Spleen (tissue), 11 donors: ENCODE data around the gene CEBPZ. TPM values are rescaled to one million over a fixed set of nuclear protein-coding genes. Genes with fewer than 3 reads are reported as not detected.
"Not testable (repeated sequence)": the region's sequence is repeated elsewhere in the genome, so short reads cannot be mapped to it uniquely, and the experiment has no call there.

Experiments
- DNase-seq: peaks from one replicate; pipeline ENCODE4 v3.0.0-alpha.2; 2020
- H3K27ac ChIP-seq, 8 donors: fragments of 200-600 bp; sonication (generic) in 7 of 8; 1 replicate in 4 of 8; 2 replicates in 4 of 8; pipeline versions ENCODE4 v1.5.0 to v1.8.0; 2016 to 2021; ENCODE audit warnings: inconsistent platforms in 4 of 8, mild to moderate bottlenecking in 4 of 8, moderate library complexity in 1 of 8
- H3K27me3 ChIP-seq, 7 donors: fragments of 200-600 bp; sonication (generic) in 6 of 7; replicated peaks in 1 of 7; 1 replicate in 4 of 7; 2 replicates in 3 of 7; pipeline versions ENCODE4 v1.5.0 to v1.8.0; 2016 to 2021; ENCODE audit warnings: inconsistent platforms in 3 of 7, mild to moderate bottlenecking in 1 of 7
- H3K36me3 ChIP-seq, 6 donors: fragments of 200-600 bp; sonication (generic) in 5 of 6; 1 replicate in 4 of 6; 2 replicates in 2 of 6; pipeline versions ENCODE4 v1.5.0 to v1.8.0; 2016 to 2021; ENCODE audit warnings: inconsistent platforms in 2 of 6
- H3K4me1 ChIP-seq, 6 donors: fragments of 200-600 bp; sonication (generic) in 5 of 6; 1 replicate in 3 of 6; 2 replicates in 3 of 6; pipeline versions ENCODE4 v1.5.0 to v1.8.0; 2016 to 2021; ENCODE audit warnings: inconsistent platforms in 3 of 6
- H3K4me3 ChIP-seq, 8 donors: fragments of 200-600 bp; sonication (generic) in 7 of 8; 1 replicate in 4 of 8; 2 replicates in 4 of 8; pipeline versions ENCODE4 v1.5.0 to v1.8.0; 2016 to 2021; ENCODE audit warnings: inconsistent platforms in 4 of 8, mild to moderate bottlenecking in 4 of 8, moderate library complexity in 2 of 8
- H3K9me3 ChIP-seq, 8 donors: fragments of 200-600 bp; sonication (generic) in 7 of 8; 1 replicate in 4 of 8; 2 replicates in 4 of 8; pipeline versions ENCODE4 v1.5.0 to v1.8.0; 2016 to 2021; ENCODE audit warnings: inconsistent platforms in 4 of 8
- CTCF ChIP-seq, 11 experiments: fragments of 200-600 bp in 7 of 11; fragments of 450-650 bp in 4 of 11; sonication (generic) in 4 of 11; IDR thresholded peaks in 8 of 11; conservative IDR thresholded peaks in 3 of 11; 1 replicate in 7 of 11; 2 replicates in 4 of 11; pipeline versions ENCODE4 v1.4.0 to v1.8.0; 2016 to 2021; ENCODE audit warnings: antibody characterized with exemption in 11 of 11, inconsistent platforms in 4 of 11, mild to moderate bottlenecking in 1 of 11
- POLR2A ChIP-seq, 3 donors: fragments of 450-650 bp; IDR thresholded peaks; one replicate each; pipeline ENCODE4 v1.5.1; 2017; ENCODE audit warnings: antibody characterized with exemption in 3 of 3, mild to moderate bottlenecking in 1 of 3
- POLR2AphosphoS5 ChIP-seq, 3 donors: sonication (generic); formaldehyde crosslinking; IDR thresholded peaks; one replicate each; pipeline ENCODE4 v1.5.1; 2017; ENCODE audit warnings: antibody characterized with exemption in 3 of 3
- WGBS, 5 donors: extraction: QIAGEN DNeasy Blood & Tissue Kit in 3 of 5; methylation state at CpG; one replicate each; pipeline versions ENCODE4 v1.1.5 to v1.1.7; 2013 to 2018; 5-methylcytosine and 5-hydroxymethylcytosine counted together
- intact Hi-C: fragments of 100-400 bp; cut with DNase I; formaldehyde crosslinking; loops from one replicate; pipeline ENCODE4 v1.15.0; 2023; ENCODE audit warnings: low total_unique reads
- polyA plus RNA-seq, 3 donors: library from polyadenylated mRNA; stranded (reverse); fragments of 200-250 nt; gene quantifications; one replicate each; pipeline ENCODE4 v1.2.1, GENCODE V29; 2013
- total RNA-seq, 7 donors: library from RNA; depleted of rRNA in 3 of 7; stranded (reverse); fragments of >200 nt in 3 of 7; fragmentation: NEBNext Ultra II Directional in 4 of 7; extraction: Animal tissue kit (Norgen Biotek cat#: 25700) in 4 of 7; gene quantifications; one replicate each; pipeline versions ENCODE4 v1.1.0 to v1.2.1, GENCODE V29; 2016 to 2021
- donor health status: healthy with polysubstance abuse.
- donor health status: DM: no; HTN: no; CAD: no; lungs with moderate emphysema.
- donor health status: DM: no; HTN: no; CAD: no.
- donor health status: Bipolar disorder and iron deficiency.
- donor health status: healthy.
- donor health status: DM: no; HTN: no; CAD: no.
- donor health status: DM: yes; HTN: yes; CAD: no.

Gene CEBPZ
- total and polyA plus RNA-seq, 10 donors: 34.8 to 54.8 (median 48.9) TPM

- WGBS, 5 donors: 94 to 97% (median 95%) methylated on average over 3 of the region's 3 CpGs
- Histone ChIP-seq H3K36me3 (peaks cover 0 to 32% (median 22%) of the 10 kb centered on the region in 6 donors), H3K9me3 (no peaks in the 10 kb centered on the region), H3K4me1 (peaks cover 27 to 85% (median 58%) of the 10 kb centered on the region in 6 donors), H3K27me3 (no peaks in the 10 kb centered on the region), H3K4me3 (no peak overlapping the region), H3K27ac (no peak overlapping the region)
- TF ChIP-seq POLR2A (IDR thresholded peaks at IDR 0.05) (no peak), POLR2AphosphoS5 (IDR thresholded peaks at IDR 0.05) (no peak), CTCF (IDR thresholded peaks at IDR 0.05 in 8 of 11, conservative IDR thresholded peaks at IDR 0.05 in 3 of 11) (no peak)
- intact Hi-C loops: no loop called here
- no peak for DNase-seq
Measured at GRCh38 chr2:37228788-37229187, 2.6 kb downstream of the CEBPZ start.

- 94 to 98% (median 95%) methylated on average over 4 of the region's 4 CpGs for WGBS, 5 donors
- H3K27me3 ChIP-seq: no peaks in the 10 kb centered on the region
- TF ChIP-seq CTCF (IDR thresholded peaks at IDR 0.05 in 8 of 11, conservative IDR thresholded peaks at IDR 0.05 in 3 of 11) (no peak), POLR2AphosphoS5 (IDR thresholded peaks at IDR 0.05) (no peak), POLR2A (IDR thresholded peaks at IDR 0.05) (no peak)
- H3K4me3 ChIP-seq: no peak overlapping the region
- peaks cover 19 to 79% (median 43%) of the 10 kb centered on the region in 6 donors for H3K4me1 ChIP-seq
- no peak for DNase-seq
- H3K9me3 ChIP-seq: no peaks in the 10 kb centered on the region
- intact Hi-C loops: no loop called here
- H3K36me3 ChIP-seq: peaks cover 0 to 51% (median 35%) of the 10 kb centered on the region in 6 donors
- no peak overlapping the region for H3K27ac ChIP-seq
Measured at GRCh38 chr2:37226863-37227262, 4.5 kb downstream of the CEBPZ start.

GRCh38 chr2:37225129-37225528 is 6.3 kb downstream of the CEBPZ start:
- H3K27ac ChIP-seq, H3K4me3 ChIP-seq, DNase-seq, intact Hi-C loops, H3K27me3 ChIP-seq, H3K9me3 ChIP-seq: not testable (repeated sequence)
- Histone ChIP-seq H3K4me1 (peaks cover 14 to 68% (median 35%) of the 10 kb centered on the region in 6 donors), H3K36me3 (peaks cover 0 to 68% (median 50%) of the 10 kb centered on the region in 6 donors)
- WGBS, 5 donors: 100% methylated on average over 1 of the region's 2 CpGs; no CpG with 5 or more reads in 4 of the 5 donors

GRCh38 chr2:37224063-37224462 is 7.3 kb downstream of the CEBPZ start:
- peaks cover 6 to 57% (median 24%) of the 10 kb centered on the region in 6 donors for H3K4me1 ChIP-seq
- no peak overlapping the region for H3K27ac ChIP-seq
- TF ChIP-seq POLR2A (IDR thresholded peaks at IDR 0.05) (no peak), CTCF (IDR thresholded peaks at IDR 0.05 in 8 of 11, conservative IDR thresholded peaks at IDR 0.05 in 3 of 11) (no peak), POLR2AphosphoS5 (IDR thresholded peaks at IDR 0.05) (no peak)
- H3K36me3 ChIP-seq: peaks cover 0 to 79% (median 60%) of the 10 kb centered on the region in 6 donors
- no peak for DNase-seq
- intact Hi-C loops: no loop called here
- H3K4me3 ChIP-seq: no peak overlapping the region
- no peaks in the 10 kb centered on the region for H3K9me3 ChIP-seq
- WGBS, 5 donors: 93 to 100% (median 94%) methylated on average over 1 of the region's 1 CpG
- no peaks in the 10 kb centered on the region for H3K27me3 ChIP-seq

GRCh38 chr2:37223131-37223530 is 8.3 kb downstream of the CEBPZ start:
- Histone ChIP-seq H3K27ac (no peak overlapping the region), H3K27me3 (no peaks in the 10 kb centered on the region), H3K4me1 (peaks cover 4 to 48% (median 18%) of the 10 kb centered on the region in 6 donors), H3K36me3 (peaks cover 0 to 82% (median 65%) of the 10 kb centered on the region in 6 donors), H3K9me3 (no peaks in the 10 kb centered on the region), H3K4me3 (no peak overlapping the region)
- 84 to 93% (median 91%) methylated on average over 4 of the region's 4 CpGs for WGBS, 5 donors
- TF ChIP-seq POLR2A (IDR thresholded peaks at IDR 0.05): no peak
- no peak for TF ChIP-seq CTCF (IDR thresholded peaks at IDR 0.05 in 8 of 11, conservative IDR thresholded peaks at IDR 0.05 in 3 of 11)
- TF ChIP-seq POLR2AphosphoS5 (IDR thresholded peaks at IDR 0.05): no peak
- intact Hi-C loops: no loop called here
- DNase-seq: no peak
